Right lobe of liver (tissue), 4 donors: ENCODE measurements around the gene RPEL1.

Experiments used
- CTCF ChIP-seq, 4 donors: fragments of 200-600 bp in 3 of 4; fragments of 450-650 bp in 1 of 4; IDR thresholded peaks; one replicate each; pipeline versions ENCODE4 v1.5.1 to v1.8.0; 2016 to 2022; ENCODE audit warnings: antibody characterized with exemption in 4 of 4, mild to moderate bottlenecking in 2 of 4
- POLR2A ChIP-seq: fragments of 450-650 bp; IDR thresholded peaks from one replicate; pipeline ENCODE4 v1.6.1; 2017; ENCODE audit warnings: antibody characterized with exemption, mild to moderate bottlenecking
- donor health status: DM: no; HTN: no; CAD: no.
- donor health status: DM: no; HTN: no; CAD: no.
- donor health status: DM: no; HTN: yes; CAD: no.

GRCh38 chr10:103235775-103236174, 9.9 kb upstream of the RPEL1 start:
- TF ChIP-seq POLR2A, result no peak
- no peak for TF ChIP-seq CTCF (IDR thresholded peaks at IDR 0.05)
